ENCODE data around the gene NPIPA1. TPM values are rescaled to one million over a fixed set of nuclear protein-coding genes. Genes with fewer than 3 reads are reported as not detected.
"Not testable (repeated sequence)": the region's sequence is repeated elsewhere in the genome, so short reads cannot be mapped to it uniquely, and the experiment has no call there.

Gene NPIPA1
- polyA plus RNA-seq, 3 donors, result 63.7 TPM; not detected in 2

GRCh38 chr16:14989291-14990281, 52.3 kb downstream of the NPIPA1 start:
- DNase-seq; H3K4me1 Mint-ChIP-seq; H3K27ac Mint-ChIP-seq; intact Hi-C loops (cut with micrococcal nuclease); H3K27me3 ChIP-seq (ENCODE audit: control insufficient read depth in 2 of 2, insufficient read depth in 2 of 2, low read length in 2 of 2); H3K4me1 ChIP-seq (ENCODE audit: control insufficient read depth in 1 of 2, insufficient read depth in 2 of 2, low read length in 2 of 2); H3K4me3 ChIP-seq (replicated peaks in 1 of 3; ENCODE audit: low read depth in 2 of 3, low read length in 3 of 3); H3K4me2 ChIP-seq (replicated peaks; ENCODE audit: extremely low read depth, low read length, poor library complexity, severe bottlenecking); H3K9ac ChIP-seq (ENCODE audit: insufficient read depth, low read length, poor library complexity, severe bottlenecking); H2AFZ ChIP-seq (ENCODE audit: insufficient read depth, low read depth, low read length, poor library complexity, severe bottlenecking); H3K4me3 Mint-ChIP-seq; H3K9me3 ChIP-seq (replicated peaks in 1 of 2; ENCODE audit: control insufficient read depth in 1 of 2, insufficient read depth in 1 of 2, low read length in 2 of 2); H3K27ac ChIP-seq (ENCODE audit: low read depth in 1 of 2, low read length in 2 of 2): not testable (repeated sequence)
- H3K27me3 Mint-ChIP-seq (ENCODE audit: low read depth in 3 of 3), result peaks cover 3 to 14% (median 7%) of the 10 kb centered on the region in 3 donors
- H3K9me3 Mint-ChIP-seq, result peaks cover 8 to 23% (median 10%) of the 10 kb centered on the region in 7 donors
- WGBS (ENCODE audit: insufficient coverage), result 49% methylated on average over 58 of the region's 98 CpGs
- peaks cover 43 to 66% of the 10 kb centered on the region in 2 donors for H3K36me3 Mint-ChIP-seq
- Histone ChIP-seq H4K20me1 (ENCODE audit: insufficient read depth, low read length) (peaks cover 69% of the 10 kb centered on the region), H3K36me3 (replicated peaks in 1 of 2; ENCODE audit: control insufficient read depth in 1 of 2, insufficient read depth in 2 of 2, low read length in 2 of 2) (peaks cover 12 to 51% of the 10 kb centered on the region in 2 donors), H3K79me2 (ENCODE audit: insufficient read depth, low read length) (peaks cover 79% of the 10 kb centered on the region)

DNA sequence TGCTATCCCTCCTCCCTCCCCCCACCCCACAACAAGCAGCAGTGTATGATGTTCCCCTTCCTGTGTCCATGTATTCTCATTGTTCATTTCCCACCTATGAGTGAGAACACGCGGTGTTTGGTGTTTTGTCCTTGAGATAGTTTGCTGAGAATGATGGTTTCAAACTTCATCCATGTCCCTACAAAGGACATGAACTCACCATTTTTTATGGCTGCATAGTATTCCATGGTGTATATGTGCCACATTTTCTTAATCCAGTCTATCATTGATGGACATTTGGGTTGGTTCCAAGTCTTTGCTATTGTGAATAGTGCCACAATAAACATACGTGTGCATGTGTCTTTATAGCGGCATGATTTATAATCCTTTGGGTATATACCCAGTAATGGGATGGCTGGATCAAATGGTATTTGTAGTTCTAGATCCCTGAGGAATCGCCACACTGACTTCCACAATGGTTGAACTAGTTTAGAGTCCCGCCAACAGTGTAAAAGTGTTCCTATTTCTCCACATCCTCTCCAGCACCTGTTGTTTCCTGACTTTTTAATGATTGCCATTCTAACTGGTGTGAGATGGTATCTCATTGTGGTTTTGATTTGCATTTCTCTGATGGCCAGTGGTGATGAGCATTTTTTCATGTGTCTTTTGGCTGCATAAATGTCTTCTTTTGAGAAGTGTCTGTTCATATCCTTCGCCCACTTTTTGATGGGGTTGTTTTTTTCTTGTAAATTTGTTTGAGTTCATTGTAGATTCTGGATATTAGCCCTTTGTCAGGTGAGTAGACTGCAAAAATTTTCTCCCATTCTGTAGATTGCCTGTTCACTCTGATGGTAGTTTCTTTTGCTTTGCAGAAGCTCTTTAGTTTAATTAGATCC, 56.3 kb downstream of the NPIPA1 start:
- no CpG with 5 or more reads among the region's 7 CpGs for WGBS (ENCODE audit: insufficient coverage)

GRCh38 chr16:14996702-14997101, 59.5 kb downstream of the NPIPA1 start:
- H3K27me3 ChIP-seq (ENCODE audit: control insufficient read depth in 2 of 2, insufficient read depth in 2 of 2, low read length in 2 of 2); H3K4me3 Mint-ChIP-seq; DNase-seq; H3K9me3 ChIP-seq (replicated peaks in 1 of 2; ENCODE audit: control insufficient read depth in 1 of 2, insufficient read depth in 1 of 2, low read length in 2 of 2); H3K27me3 Mint-ChIP-seq (ENCODE audit: low read depth in 3 of 3); H3K4me2 ChIP-seq (replicated peaks; ENCODE audit: extremely low read depth, low read length, poor library complexity, severe bottlenecking); H3K4me1 ChIP-seq (ENCODE audit: control insufficient read depth in 1 of 2, insufficient read depth in 2 of 2, low read length in 2 of 2); H3K9ac ChIP-seq (ENCODE audit: insufficient read depth, low read length, poor library complexity, severe bottlenecking); H3K4me3 ChIP-seq (replicated peaks in 1 of 3; ENCODE audit: low read depth in 2 of 3, low read length in 3 of 3); H2AFZ ChIP-seq (ENCODE audit: insufficient read depth, low read depth, low read length, poor library complexity, severe bottlenecking); H3K27ac ChIP-seq (ENCODE audit: low read depth in 1 of 2, low read length in 2 of 2); intact Hi-C loops (cut with micrococcal nuclease): not testable (repeated sequence)
- Mint-ChIP-seq H3K9me3 (peaks cover 0 to 11% (median 2%) of the 10 kb centered on the region in 7 donors), H3K36me3 (peaks cover 34 to 54% of the 10 kb centered on the region in 2 donors), H3K27ac (peak overlapping the region in 3 of 7 donors; percentile 10 to 54 (median 40)), H3K4me1 (peaks cover 12% of the 10 kb centered on the region)
- peaks cover 15 to 34% of the 10 kb centered on the region in 2 donors for H3K36me3 ChIP-seq (replicated peaks in 1 of 2; ENCODE audit: control insufficient read depth in 1 of 2, insufficient read depth in 2 of 2, low read length in 2 of 2)
- no CpG with 5 or more reads among the region's 6 CpGs for WGBS (ENCODE audit: insufficient coverage)
- H3K79me2 ChIP-seq (ENCODE audit: insufficient read depth, low read length), result peaks cover 38% of the 10 kb centered on the region
- peaks cover 34% of the 10 kb centered on the region for H4K20me1 ChIP-seq (ENCODE audit: insufficient read depth, low read length)

More for the DNA sequence above, 56.3 kb downstream of the NPIPA1 start:
- Mint-ChIP-seq H3K36me3 (peaks cover 30 to 49% of the 10 kb centered on the region in 2 donors), H3K9me3 (peaks cover 6 to 19% (median 9%) of the 10 kb centered on the region in 7 donors), H3K27me3 (ENCODE audit: low read depth in 3 of 3) (peaks cover 3 to 13% (median 5%) of the 10 kb centered on the region in 3 donors), H3K4me1 (peaks cover 15% of the 10 kb centered on the region)
- H4K20me1 ChIP-seq (ENCODE audit: insufficient read depth, low read length), result peaks cover 54% of the 10 kb centered on the region
- intact Hi-C loops (cut with micrococcal nuclease); H3K4me2 ChIP-seq (replicated peaks; ENCODE audit: extremely low read depth, low read length, poor library complexity, severe bottlenecking); H3K9me3 ChIP-seq (replicated peaks in 1 of 2; ENCODE audit: control insufficient read depth in 1 of 2, insufficient read depth in 1 of 2, low read length in 2 of 2); DNase-seq; H3K27me3 ChIP-seq (ENCODE audit: control insufficient read depth in 2 of 2, insufficient read depth in 2 of 2, low read length in 2 of 2); H3K9ac ChIP-seq (ENCODE audit: insufficient read depth, low read length, poor library complexity, severe bottlenecking); H3K4me3 Mint-ChIP-seq; H3K4me1 ChIP-seq (ENCODE audit: control insufficient read depth in 1 of 2, insufficient read depth in 2 of 2, low read length in 2 of 2); H2AFZ ChIP-seq (ENCODE audit: insufficient read depth, low read depth, low read length, poor library complexity, severe bottlenecking); H3K4me3 ChIP-seq (replicated peaks in 1 of 3; ENCODE audit: low read depth in 2 of 3, low read length in 3 of 3); H3K27ac Mint-ChIP-seq; H3K27ac ChIP-seq (ENCODE audit: low read depth in 1 of 2, low read length in 2 of 2): not testable (repeated sequence)
- peaks cover 11 to 22% of the 10 kb centered on the region in 2 donors for H3K36me3 ChIP-seq (replicated peaks in 1 of 2; ENCODE audit: control insufficient read depth in 1 of 2, insufficient read depth in 2 of 2, low read length in 2 of 2)
- H3K79me2 ChIP-seq (ENCODE audit: insufficient read depth, low read length), result peaks cover 58% of the 10 kb centered on the region

DNA sequence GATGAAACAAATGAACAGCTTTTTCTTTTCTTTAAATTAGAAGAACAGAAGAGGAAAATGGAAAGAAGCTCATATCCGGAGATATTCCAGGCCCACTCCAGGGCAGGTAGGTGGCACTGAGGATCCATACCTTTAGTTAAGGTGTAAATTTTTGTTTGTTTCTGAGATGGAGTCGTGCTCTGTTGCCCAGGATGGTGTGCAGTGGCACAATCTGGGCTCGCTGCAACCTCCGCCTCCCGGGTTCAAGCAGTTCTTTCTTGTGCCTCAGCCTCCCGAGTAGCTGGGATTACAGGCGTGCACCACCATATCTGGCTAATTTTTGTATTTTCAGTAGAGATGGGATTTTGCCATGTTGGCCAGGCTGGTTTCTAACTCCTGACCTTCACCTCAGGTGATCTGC, 61.1 kb downstream of the NPIPA1 start:
- H3K27ac Mint-ChIP-seq, result peak overlapping the region in 1 of 7 donors; percentile 41

More for the DNA sequence above, 61.1 kb downstream of the NPIPA1 start:
- DNase-seq; H2AFZ ChIP-seq (ENCODE audit: insufficient read depth, low read depth, low read length, poor library complexity, severe bottlenecking); H3K9me3 ChIP-seq (replicated peaks in 1 of 2; ENCODE audit: control insufficient read depth in 1 of 2, insufficient read depth in 1 of 2, low read length in 2 of 2); H3K27ac ChIP-seq (ENCODE audit: low read depth in 1 of 2, low read length in 2 of 2); H3K4me3 Mint-ChIP-seq; H3K4me2 ChIP-seq (replicated peaks; ENCODE audit: extremely low read depth, low read length, poor library complexity, severe bottlenecking); H3K27me3 Mint-ChIP-seq (ENCODE audit: low read depth in 3 of 3); H3K9ac ChIP-seq (ENCODE audit: insufficient read depth, low read length, poor library complexity, severe bottlenecking); intact Hi-C loops (cut with micrococcal nuclease); H3K9me3 Mint-ChIP-seq; H3K4me1 ChIP-seq (ENCODE audit: control insufficient read depth in 1 of 2, insufficient read depth in 2 of 2, low read length in 2 of 2); H3K27me3 ChIP-seq (ENCODE audit: control insufficient read depth in 2 of 2, insufficient read depth in 2 of 2, low read length in 2 of 2); H3K4me3 ChIP-seq (replicated peaks in 1 of 3; ENCODE audit: low read depth in 2 of 3, low read length in 3 of 3): not testable (repeated sequence)
- Mint-ChIP-seq H3K36me3 (peaks cover 30 to 42% of the 10 kb centered on the region in 2 donors), H3K4me1 (peaks cover 12% of the 10 kb centered on the region)
- peaks cover 22% of the 10 kb centered on the region for H3K79me2 ChIP-seq (ENCODE audit: insufficient read depth, low read length)
- peaks cover 19% of the 10 kb centered on the region for H4K20me1 ChIP-seq (ENCODE audit: insufficient read depth, low read length)
- WGBS (ENCODE audit: insufficient coverage), result 100% methylated on average over 6 of the region's 7 CpGs
- H3K36me3 ChIP-seq (replicated peaks in 1 of 2; ENCODE audit: control insufficient read depth in 1 of 2, insufficient read depth in 2 of 2, low read length in 2 of 2), result peaks cover 15 to 41% of the 10 kb centered on the region in 2 donors
